CD4-positive, alpha-beta T cell treated with Interleukin-17A for 4 hours (primary cell): ENCODE measurements around the gene PARG.
"Not testable (repeated sequence)": the region's sequence is repeated elsewhere in the genome, so short reads cannot be mapped to it uniquely, and the experiment has no call there.

Experiments used
- DNase-seq: peaks from one replicate; pipeline ENCODE4 v3.0.0-alpha.2; 2020; ENCODE audit warnings: mixed read lengths

The PARG gene

GRCh38 chr10:49941447-49942338 is at the start of gene PARG, which contains the start of gene TIMM23B:
PARG (minus strand) TSS chr10:49942027; CDS start chr10:49941725, 302 bp downstream.
TIMM23B (plus strand) TSS chr10:49942053; CDS start chr10:49942195, 142 bp downstream.
- peak; percentile 79 for DNase-seq

DNA sequence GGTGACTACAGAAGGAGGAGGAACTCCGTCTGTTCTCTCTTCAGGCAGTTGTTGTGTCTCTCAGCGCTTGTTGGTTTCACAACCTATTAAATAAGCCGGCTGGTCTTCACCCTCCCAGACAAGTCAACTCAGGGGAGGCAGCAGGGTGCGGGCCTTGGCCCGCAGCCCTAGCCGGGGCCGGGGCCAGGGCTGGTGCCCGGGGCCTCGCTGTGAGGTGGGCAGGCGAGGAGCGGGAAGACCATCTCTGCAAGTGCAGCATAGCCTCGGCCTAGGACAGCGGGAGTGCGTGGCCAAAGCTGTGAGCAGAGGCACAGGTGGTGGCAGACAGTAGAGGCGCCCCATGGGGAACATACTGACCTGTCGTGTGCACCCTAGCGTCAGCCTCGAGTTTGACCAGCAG is 46.5 kb upstream of the PARG start, which contains the start of gene AGAP6:
TSS of gene AGAP6 (plus strand) at position 31 of the 400 bp plus-strand sequence. CDS start at position 341, 310 bp downstream.
- not testable (repeated sequence) for DNase-seq

DNA sequence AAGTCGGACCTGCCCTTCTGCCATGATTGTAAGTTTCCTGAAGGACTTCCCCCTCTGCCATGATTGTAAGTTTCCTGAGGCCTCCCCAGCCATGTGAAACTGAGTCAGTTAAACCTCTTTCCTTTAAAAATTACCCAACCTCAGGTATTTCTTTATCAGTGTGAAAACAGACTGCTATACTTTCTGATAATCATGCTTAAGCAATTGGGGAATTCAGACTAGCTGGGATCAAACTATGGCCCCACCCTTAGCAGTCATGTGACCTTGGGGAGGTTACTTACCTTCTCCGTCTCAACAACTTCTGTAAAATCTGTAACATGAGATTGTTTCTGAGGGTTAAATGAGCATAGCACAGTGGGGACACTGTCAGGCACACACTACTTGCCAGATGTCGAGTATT is 45.4 kb upstream of the PARG start:
- not testable (repeated sequence) for DNase-seq

- not testable (repeated sequence) for DNase-seq
Measured at GRCh38 chr10:49977756-49978155, 35.9 kb upstream of the PARG start.

DNA sequence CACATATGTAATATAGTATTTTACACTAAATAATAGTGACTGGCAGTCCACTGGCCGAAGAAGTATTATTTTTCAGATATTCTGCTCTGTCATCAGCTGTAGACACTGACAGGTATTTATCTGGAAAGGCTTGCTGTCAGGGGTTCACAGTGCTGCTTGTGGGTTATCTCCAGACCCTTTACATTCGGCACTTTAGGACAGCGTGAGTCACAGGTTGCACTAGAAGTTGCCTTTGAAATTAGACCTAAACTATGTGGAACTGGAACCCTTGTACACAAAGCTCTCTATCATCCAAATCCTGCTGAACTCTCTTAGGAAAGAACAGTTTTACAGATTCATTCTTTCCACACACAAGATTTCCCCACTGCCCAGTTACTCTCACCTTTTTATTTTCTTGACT is 30.3 kb upstream of the PARG start:
- not testable (repeated sequence) for DNase-seq

DNA sequence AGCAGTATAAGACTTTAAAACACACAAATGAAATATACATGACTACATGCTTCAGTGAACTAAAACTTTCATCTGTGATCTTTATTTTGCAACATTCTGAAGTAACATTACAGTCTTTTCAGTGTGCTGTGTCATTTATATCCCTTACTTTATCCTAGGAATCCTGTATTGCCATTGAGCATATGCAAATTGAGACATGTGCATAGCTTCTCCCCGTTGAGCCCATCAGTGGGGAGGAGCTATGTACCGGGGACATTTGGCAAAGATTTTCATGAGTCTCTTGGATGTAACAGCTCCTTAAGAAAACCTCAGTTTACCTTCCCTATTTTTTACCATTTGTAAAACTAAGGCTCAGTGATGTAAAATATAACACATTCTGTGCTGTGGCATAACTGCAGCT is 29.6 kb upstream of the PARG start:
- DNase-seq: not testable (repeated sequence)

DNA sequence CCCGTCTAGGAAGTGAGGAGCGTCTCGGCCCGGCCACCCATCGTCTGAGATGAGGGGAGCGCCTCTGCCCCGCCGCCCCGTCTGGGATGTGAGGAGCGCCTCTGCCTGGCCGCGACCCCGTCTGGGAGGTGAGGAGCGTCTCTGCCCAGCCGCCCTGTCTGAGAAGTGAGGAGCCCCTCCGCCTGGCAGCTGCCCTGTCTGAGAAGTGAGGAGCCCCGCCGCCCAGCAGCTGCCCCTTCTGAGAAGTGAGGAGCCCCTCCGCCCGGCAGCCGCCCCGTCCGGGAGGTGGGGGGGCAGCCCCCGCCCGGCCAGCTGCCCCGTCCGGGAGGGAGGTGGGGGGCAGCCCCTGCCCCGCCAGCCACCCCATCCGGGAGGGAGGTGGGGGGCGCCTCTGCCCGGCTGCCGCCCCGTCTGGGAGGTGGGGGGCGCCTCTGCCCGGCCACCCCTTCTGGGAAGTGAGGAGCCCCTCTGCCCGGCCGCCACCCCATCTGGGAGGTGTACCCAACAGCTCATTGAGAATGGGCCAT is 28.6 kb upstream of the PARG start:
- not testable (repeated sequence) for DNase-seq

DNA sequence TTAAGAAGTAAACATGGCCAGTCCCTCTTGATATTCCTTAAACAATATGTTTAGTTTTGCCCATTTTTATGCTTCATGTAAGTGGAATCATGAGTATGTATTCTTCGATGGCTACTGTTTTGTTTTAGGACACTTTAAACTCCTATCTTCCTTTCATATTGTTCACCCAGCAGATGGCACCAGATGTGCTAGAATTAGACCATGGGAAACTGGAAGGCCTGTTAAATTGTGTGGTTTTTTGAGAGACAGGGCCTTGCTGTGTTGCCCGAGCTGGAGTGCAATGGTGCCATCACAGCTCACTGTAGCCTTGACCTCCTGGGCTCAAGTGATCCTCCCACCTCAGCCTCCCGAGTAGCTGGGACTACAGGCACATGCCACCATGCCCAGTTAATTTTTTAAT is 11.3 kb upstream of the PARG start:
- not testable (repeated sequence) for DNase-seq

DNA sequence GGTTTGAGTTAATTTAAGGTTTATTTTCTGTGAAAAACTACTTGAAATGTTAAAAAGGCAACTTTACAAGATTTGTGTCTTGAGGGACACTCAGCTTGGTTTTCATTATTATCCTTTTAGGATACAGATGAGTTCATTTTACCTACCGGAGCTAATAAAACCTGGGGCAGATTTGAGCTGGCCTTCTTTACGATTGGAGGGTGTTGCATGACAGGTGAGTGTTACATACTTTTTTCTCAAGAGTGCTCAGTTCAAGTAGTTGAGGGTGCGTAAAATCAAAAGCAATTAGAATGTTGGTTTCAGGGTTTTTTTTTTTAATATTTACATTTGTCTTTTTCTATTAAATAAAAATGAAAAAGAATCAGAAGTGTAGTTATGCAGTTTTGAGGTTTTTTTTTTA is 10.2 kb upstream of the PARG start:
- DNase-seq: not testable (repeated sequence)

DNA sequence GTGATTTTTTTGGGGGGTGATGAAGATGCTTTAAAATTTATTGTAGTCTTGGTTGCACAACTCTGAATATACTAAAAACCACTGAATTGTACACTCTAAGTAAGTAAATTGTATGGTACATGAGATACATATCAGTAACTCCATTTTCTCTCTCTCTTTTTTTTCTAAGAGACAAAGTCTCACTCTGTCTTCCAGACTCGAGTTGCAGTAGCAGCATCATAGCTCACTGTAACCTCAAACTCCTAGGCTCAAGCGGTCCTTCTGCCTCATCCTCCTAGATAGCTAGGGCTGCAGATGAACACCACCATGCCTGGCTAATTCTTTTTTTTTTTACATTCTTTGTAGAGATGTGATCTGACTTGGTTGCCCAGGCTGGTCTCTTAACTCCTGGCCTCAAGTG is 6.9 kb upstream of the PARG start:
- not testable (repeated sequence) for DNase-seq

DNA sequence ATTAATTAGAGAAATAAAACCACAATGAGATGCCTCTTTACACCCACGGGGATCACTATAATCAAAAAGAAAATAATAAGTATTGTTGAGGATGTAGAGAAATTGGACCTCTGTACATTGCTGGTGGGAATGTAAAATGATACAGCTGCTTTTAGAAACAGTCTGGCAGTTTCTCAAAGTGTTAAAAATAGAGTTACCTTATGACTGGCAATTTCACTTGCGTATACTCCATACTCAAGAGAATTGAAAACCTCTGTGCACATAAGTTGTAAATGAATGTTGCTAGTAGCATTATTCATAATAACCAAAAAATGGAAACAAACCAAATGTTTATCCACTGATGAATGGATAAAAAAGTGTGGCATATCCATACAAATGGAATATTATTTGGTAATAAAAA is 6.3 kb upstream of the PARG start:
- not testable (repeated sequence) for DNase-seq

- not testable (repeated sequence) for DNase-seq
Measured at GRCh38 chr10:49943607-49944006, 1.8 kb upstream of the PARG start.

- DNase-seq: not testable (repeated sequence)
Measured at GRCh38 chr10:49942339-49942705, 495 bp upstream of the PARG start.

- not testable (repeated sequence) for DNase-seq
Measured at GRCh38 chr10:49931959-49932728, 9.7 kb downstream of the PARG start.

- not testable (repeated sequence) for DNase-seq
Measured at GRCh38 chr10:49931276-49931675, 10.6 kb downstream of the PARG start.

- not testable (repeated sequence) for DNase-seq
Measured at GRCh38 chr10:49923572-49923971, 18.3 kb downstream of the PARG start.

GRCh38 chr10:49922041-49922440 is 19.8 kb downstream of the PARG start:
- not testable (repeated sequence) for DNase-seq

GRCh38 chr10:49917927-49918326 is 23.9 kb downstream of the PARG start:
- DNase-seq: not testable (repeated sequence)

DNA sequence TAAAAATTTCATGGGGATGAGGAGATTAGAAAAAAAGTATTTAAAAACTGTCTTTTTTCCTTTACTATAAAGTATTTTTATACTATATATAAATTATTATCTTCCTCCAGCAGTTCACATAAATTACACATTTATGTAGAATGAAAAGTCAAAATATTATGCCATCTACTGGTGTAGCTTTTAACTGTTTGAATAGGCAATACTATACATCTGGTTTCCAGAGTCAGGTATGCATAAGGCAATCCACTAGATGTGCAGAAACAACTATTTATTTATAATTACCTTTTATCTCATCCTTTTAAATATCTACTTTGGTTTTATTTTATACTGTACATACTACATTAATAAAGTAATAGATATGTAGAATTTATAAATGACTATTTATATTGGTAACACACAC is 25.4 kb downstream of the PARG start:
- not testable (repeated sequence) for DNase-seq

GRCh38 chr10:49910295-49910694 is 31.5 kb downstream of the PARG start:
- DNase-seq: not testable (repeated sequence)

DNA sequence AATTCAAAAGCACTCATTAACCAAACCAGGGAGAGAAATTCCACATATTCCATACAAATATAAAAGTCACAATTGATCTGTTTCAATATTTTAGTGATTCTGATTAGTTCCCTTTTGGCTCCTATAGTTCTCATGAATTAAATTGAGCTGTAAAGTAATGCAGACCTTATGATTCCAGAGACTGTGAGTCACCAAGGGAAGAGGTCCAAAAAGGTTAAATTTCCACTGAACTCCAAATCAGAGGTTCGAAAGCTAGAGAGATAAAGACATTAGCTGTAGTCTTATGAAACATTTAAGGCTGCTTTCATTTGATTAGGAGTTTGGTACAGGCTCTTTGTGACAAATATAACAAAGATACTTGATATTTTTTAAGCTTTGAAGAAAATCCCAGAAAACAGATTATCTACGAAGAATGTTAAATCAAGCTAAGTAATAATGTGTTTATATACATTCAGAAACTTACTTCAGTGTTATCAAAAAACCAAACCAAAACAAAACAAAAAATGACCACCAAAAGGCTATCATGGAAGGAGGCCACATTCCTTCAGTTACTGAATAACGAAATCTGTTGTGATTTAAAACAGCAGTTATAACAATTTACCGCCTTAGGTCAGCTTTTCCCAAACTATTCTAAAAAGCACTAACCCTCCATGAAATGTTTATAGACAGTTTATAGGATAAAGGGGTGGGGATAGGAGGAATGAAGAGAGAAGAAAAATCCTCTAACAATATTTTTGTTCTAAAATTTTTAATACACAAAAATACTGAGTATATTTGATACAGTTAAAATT is 33.3 kb downstream of the PARG start:
- not testable (repeated sequence) for DNase-seq

- DNase-seq: not testable (repeated sequence)
Measured at GRCh38 chr10:49903829-49904228, 38.0 kb downstream of the PARG start.
